ENCODE measurements around the gene SRMS. TPM values are rescaled to one million over a fixed set of nuclear protein-coding genes. Genes with fewer than 3 reads are reported as not detected.

Gene SRMS, protein sequence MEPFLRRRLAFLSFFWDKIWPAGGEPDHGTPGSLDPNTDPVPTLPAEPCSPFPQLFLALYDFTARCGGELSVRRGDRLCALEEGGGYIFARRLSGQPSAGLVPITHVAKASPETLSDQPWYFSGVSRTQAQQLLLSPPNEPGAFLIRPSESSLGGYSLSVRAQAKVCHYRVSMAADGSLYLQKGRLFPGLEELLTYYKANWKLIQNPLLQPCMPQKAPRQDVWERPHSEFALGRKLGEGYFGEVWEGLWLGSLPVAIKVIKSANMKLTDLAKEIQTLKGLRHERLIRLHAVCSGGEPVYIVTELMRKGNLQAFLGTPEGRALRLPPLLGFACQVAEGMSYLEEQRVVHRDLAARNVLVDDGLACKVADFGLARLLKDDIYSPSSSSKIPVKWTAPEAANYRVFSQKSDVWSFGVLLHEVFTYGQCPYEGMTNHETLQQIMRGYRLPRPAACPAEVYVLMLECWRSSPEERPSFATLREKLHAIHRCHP
- under 1 TPM; 0.12 to 0.27 (median 0.15) TPM for polyA plus RNA-seq (ENCODE audit: insufficient read depth in 1 of 5, insufficient read length in 5 of 5, low replicate concordance in 1 of 5)
- long read RNA-seq, donor 1: 0 reads
- long read RNA-seq, donor 2: 0 reads
- long read RNA-seq, donor 3: 0 reads
- long read RNA-seq, donor 4: 0 reads
- long read RNA-seq, donor 5: 0 reads
- long read RNA-seq, donor 6: 0 reads
- long read RNA-seq, donor 7: 0 reads
- long read RNA-seq, donor 8: 0 reads

DNA sequence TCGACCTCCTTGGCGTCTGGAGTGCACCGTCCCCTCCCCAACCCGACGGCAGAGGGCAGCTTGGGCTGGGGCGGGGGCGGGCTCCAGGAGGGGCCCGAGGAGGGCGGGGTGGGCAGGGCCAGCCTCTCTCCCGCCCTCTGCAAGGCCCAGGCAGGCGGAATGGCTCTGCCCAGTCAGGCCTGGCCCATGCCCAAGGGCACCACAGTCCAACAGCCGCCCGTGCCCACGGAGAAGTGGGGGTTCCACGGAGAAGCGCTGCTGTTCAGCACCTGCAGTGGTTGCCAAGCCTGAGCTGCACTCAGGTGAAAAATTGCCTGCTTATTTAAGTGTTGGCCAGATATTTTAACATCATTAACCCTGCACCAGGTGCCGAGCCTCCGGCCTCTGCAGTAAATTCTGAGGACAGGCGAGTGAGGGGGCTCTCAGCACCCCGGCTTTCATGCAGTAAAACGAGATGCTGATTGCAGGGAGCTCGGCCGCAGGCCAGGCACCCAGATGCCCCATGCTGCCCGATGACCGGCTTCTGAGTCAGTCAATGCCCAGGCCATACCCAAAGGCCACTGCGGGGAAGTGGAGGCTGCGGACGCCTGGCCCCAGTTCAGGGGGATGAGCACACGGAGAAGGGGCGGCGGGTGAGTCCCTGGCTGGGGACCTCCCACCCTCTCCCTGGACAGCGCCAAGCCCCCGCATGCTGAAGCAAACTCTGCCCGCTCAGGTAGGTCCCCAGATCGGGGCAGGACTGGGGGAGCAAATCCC lies at the start of gene SRMS:
Gene SRMS, minus strand, starts transcription at position 25 of the 756 bp plus-strand sequence. CDS start 286 bp downstream, outside the sequence.
- no peak for DNase-seq

GRCh38 chr20:63596423-63596822 lies 48.9 kb upstream of the SRMS start:
- DNase-seq: no peak

- no peak for DNase-seq
Measured at GRCh38 chr20:63595416-63596127, 48.0 kb upstream of the SRMS start.

DNA sequence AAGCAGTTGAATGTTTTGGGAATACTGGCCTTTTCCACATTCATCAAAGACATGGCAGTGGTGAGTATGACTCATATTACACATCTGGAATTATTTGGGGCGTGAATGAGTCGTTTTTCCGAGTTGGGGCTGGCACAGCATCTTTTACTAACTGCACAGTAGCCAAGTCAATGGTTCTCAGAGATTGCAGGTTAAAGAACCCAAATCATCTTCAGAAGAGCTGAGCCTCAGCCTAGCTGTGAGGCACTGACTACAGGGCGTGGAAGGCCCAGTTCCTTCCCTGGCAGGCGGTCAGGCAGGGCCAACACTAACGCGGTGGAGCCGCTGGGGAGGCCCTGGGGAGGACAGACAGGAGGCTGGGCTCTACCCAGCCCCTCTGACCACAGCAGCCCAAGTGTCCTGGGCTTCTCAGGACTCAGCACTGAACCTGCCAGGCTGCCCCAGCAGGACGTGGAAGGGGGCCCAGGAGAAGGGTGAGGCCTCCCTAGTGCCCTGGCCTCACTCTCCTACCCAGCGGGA lies 46.6 kb upstream of the SRMS start:
- DNase-seq: no peak

DNA sequence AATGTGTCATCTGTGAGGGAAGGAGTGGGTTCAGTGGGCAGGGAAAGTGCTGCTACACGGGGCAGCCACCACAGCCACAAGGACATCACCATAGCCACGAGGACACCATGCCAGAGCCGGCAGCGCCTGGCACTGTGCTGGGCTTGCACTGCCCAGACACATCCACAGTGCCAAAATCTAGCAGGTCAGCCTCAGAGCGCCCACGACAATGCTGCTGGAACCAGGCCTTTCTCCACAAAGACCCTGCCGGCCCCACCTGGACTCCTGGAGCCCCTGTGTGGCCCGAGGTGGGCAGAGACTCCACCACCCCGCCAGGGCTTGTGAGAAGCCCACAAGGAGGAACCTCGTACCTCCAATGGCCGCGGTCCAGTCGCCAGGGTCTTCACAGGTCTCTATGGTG lies 45.1 kb upstream of the SRMS start:
- no peak for DNase-seq

GRCh38 chr20:63591786-63592355 lies 44.3 kb upstream of the SRMS start:
- DNase-seq: no peak

- no peak for DNase-seq
Measured at GRCh38 chr20:63591147-63591533, 43.6 kb upstream of the SRMS start.

DNA sequence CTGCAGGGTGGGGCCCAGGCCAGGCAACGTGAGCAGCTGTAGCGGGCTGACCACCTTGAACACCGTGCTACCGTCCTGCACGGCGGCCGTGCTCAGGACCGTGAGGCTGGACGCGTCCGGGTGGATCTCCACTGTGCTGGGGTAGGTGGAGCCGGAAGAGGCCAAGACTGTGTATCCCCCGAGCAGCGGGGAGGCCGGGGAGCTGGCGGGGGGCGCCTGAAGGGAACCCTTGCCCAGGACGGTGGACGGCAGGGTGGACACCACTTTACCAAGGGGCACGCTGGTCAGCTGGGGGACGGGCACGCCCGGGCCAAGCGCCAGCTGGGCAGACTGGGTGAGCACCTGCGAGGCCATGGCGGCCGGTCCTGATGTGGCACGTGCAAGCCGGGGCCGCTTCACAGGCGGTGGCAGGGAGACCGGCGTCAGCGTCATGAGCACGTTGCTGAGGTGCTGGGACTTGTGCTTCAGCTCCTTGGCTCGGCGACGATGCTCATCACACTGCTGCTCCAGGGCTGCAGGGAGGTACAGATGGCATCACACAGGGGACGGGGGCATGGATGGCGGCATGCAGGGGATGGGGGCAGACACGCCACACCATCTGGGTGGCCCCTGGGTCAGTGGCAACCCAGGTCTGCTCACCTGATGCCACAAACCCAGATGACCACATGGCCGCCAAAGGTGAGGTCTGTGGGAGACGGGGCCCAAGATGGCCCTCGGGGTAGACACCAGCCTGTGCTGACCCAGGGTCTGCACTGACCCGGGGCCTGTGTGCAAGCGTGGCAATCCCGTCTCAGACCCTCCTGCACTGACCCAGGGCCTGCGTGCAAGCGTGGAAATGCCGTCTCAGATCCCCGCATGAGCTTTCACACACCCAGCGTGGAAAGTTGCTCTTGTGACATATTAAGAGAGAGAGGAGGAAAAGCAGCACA lies 42.9 kb upstream of the SRMS start:
- DNase-seq: no peak

- no peak for DNase-seq
Measured at GRCh38 chr20:63589261-63590217, 42.0 kb upstream of the SRMS start.

GRCh38 chr20:63588641-63589041 lies 41.1 kb upstream of the SRMS start:
- DNase-seq: no peak

DNA sequence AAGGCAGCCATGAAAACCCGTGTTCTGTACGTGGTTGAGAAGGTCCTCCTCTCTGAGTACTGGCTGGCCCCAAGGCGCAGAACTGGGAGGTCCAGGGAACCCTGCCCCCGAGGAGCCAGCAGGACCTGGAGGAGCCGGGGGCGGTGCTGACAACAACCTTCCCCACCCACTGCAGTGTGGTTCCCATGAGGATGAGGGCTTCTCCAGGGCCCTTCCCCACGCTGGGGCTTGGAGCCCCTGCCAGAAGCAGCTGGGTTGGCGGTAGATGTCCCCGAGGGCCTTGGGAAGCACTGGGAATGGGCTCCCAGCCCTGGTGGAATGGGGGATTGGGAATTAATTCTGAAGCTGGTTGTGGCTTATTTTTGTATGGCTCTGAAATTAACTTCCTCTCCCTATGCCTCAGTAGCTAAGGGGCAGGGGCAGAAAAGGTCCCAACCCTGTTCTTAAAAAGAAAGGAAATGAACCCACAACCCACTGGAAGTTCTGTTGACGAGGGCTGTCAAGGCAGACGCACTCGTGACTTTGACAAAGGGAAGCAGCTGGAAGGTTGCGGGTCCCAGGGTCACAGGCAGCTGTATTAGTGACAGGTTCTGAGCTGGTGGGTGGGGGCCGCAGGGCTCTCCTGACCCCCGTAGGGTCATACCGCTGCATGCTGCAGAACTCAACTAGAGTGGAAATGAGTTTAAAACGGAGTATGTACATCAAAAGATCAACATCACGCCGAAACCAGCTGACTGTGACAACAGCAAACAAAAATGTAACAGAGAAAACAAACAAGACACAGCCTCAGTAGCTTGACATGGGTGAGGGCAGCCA lies 40.4 kb upstream of the SRMS start:
- DNase-seq: no peak

DNA sequence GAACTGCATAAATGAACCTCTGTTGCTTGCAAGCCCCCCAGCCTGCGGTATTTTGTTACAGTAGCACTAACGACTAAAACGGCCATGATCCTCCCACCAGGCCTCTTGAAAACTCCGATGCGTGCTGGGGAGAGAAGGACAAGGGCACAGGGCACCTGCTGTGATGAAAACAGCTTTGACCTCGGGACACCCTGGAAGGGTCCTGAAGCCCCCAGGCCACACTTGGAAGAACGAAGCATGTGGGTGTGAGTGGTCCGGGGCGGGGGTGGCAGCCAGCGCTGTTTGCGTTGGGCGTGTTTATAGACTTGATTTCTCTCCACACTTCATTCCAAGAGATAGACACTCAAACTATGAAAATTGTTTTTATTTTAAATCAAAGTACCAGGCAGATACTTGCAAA lies 39.7 kb upstream of the SRMS start:
- DNase-seq: no peak

GRCh38 chr20:63586797-63587196 lies 39.2 kb upstream of the SRMS start:
- DNase-seq: no peak

GRCh38 chr20:63585616-63586565 lies 38.3 kb upstream of the SRMS start:
- DNase-seq: no peak

- DNase-seq: no peak
Measured at GRCh38 chr20:63582382-63583063, 35.0 kb upstream of the SRMS start.

Data from right lung (tissue), 10 donors.